ENCODE measurements around the gene HERC6. TPM values are rescaled to one million over a fixed set of nuclear protein-coding genes. Genes with fewer than 3 reads are reported as not detected.

HERC6 gene
- total and polyA plus RNA-seq, 2 donors from 2014 or later: 7.4 to 15.7 TPM

DNA sequence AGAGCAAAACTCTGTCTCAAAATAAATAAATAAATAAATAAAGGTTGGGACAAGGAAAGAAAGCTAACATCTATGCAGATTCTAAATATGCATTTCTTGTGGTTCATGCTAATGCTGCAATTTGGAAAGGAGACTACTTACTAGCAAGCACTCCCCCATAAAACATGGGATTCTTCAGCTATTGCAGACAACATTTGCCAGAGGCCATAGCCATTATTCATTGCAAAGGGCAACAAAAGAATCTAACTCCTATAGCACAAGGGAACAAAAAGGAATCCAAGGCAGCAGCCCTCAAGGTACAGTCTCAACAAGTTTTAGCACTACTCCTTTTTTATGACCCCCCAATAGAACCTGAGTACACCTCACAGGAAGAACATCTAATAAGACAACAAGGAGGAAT lies 70.2 kb downstream of the HERC6 start:
- Histone ChIP-seq H3K9me3 (ENCODE audit: control insufficient read depth in 2 of 3, insufficient read depth in 1 of 3, low read length in 3 of 3) (no peaks in the 10 kb centered on the region), H3K9ac (ENCODE audit: low read length in 3 of 3) (no peak overlapping the region), H3K36me3 (ENCODE audit: control insufficient read depth in 2 of 3, insufficient read depth in 3 of 3, low read length in 3 of 3) (no peaks in the 10 kb centered on the region), H3K4me3 (ENCODE audit: low read length in 3 of 3) (no peak overlapping the region), H3K27me3 (ENCODE audit: control insufficient read depth, insufficient read depth, low read length) (no peaks in the 10 kb centered on the region), H3K4me1 (ENCODE audit: control insufficient read depth in 2 of 3, insufficient read depth in 2 of 3, low read depth in 1 of 3, low read length in 3 of 3) (no peaks in the 10 kb centered on the region), H3K27ac (ENCODE audit: low read depth in 2 of 2, low read length in 2 of 2) (no peak overlapping the region)
- intact Hi-C loops (cut with DNase I): no loop called here
- no peak for FAIRE-seq
- no peak for DNase-seq
- TF ChIP-seq, protein P1, sequence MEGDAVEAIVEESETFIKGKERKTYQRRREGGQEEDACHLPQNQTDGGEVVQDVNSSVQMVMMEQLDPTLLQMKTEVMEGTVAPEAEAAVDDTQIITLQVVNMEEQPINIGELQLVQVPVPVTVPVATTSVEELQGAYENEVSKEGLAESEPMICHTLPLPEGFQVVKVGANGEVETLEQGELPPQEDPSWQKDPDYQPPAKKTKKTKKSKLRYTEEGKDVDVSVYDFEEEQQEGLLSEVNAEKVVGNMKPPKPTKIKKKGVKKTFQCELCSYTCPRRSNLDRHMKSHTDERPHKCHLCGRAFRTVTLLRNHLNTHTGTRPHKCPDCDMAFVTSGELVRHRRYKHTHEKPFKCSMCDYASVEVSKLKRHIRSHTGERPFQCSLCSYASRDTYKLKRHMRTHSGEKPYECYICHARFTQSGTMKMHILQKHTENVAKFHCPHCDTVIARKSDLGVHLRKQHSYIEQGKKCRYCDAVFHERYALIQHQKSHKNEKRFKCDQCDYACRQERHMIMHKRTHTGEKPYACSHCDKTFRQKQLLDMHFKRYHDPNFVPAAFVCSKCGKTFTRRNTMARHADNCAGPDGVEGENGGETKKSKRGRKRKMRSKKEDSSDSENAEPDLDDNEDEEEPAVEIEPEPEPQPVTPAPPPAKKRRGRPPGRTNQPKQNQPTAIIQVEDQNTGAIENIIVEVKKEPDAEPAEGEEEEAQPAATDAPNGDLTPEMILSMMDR (IDR thresholded peaks at IDR 0.05; ENCODE audit: borderline replicate concordance, extremely low read depth, insufficient read depth): no peak

DNA sequence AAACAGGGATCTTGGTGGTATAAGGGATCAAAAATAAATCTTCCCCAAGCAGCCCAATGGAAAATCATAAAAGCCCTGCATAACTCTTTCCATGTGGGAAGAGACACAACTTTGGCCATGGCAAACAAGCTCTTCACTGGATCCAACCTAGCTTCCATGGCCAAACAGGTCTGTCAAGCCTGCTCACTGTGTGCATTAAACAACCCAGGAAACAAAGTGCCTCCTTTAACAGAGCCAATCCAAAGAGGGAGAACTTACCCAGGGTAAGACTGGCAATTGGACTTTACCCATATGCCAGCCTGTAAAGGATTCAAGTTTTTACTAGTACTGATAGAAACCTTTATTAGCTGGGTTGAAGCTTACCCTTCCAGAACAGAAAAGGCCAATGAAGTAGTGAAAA lies 70.6 kb downstream of the HERC6 start:
- no peak for FAIRE-seq
- Histone ChIP-seq H3K9ac (ENCODE audit: low read length in 3 of 3) (no peak overlapping the region), H3K9me3 (ENCODE audit: control insufficient read depth in 2 of 3, insufficient read depth in 1 of 3, low read length in 3 of 3) (no peaks in the 10 kb centered on the region), H3K4me1 (ENCODE audit: control insufficient read depth in 2 of 3, insufficient read depth in 2 of 3, low read depth in 1 of 3, low read length in 3 of 3) (no peaks in the 10 kb centered on the region), H3K36me3 (ENCODE audit: control insufficient read depth in 2 of 3, insufficient read depth in 3 of 3, low read length in 3 of 3) (no peaks in the 10 kb centered on the region), H3K27ac (ENCODE audit: low read depth in 2 of 2, low read length in 2 of 2) (no peak overlapping the region), H3K4me3 (ENCODE audit: low read length in 3 of 3) (no peak overlapping the region), H3K27me3 (ENCODE audit: control insufficient read depth, insufficient read depth, low read length) (no peaks in the 10 kb centered on the region)
- TF ChIP-seq, protein P1 (IDR thresholded peaks at IDR 0.05; ENCODE audit: borderline replicate concordance, extremely low read depth, insufficient read depth): no peak
- intact Hi-C loops (cut with DNase I): no loop called here
- no peak for DNase-seq

DNA sequence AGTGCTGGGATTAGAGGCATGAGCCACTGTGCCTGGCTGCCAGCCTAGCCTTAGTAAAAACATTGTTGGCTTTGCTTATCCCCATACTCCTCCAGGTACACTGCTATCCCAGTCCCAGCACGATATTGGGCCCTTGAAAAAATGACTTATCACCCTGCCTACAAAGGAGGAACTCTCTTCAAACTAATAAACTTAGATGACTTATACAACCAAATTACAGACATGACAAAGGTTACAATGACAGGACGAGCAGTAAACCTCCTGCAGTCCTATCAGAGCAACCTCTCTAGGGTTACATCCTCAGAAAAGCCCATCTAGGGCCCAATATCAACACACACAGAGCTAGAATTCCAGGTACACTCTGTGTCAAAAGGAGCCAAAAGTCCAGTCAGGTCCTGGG lies 72.6 kb downstream of the HERC6 start:
- no peaks in the 10 kb centered on the region for H3K4me1 ChIP-seq (ENCODE audit: control insufficient read depth in 2 of 3, insufficient read depth in 2 of 3, low read depth in 1 of 3, low read length in 3 of 3)
- H3K36me3 ChIP-seq (ENCODE audit: control insufficient read depth in 2 of 3, insufficient read depth in 3 of 3, low read length in 3 of 3): no peaks in the 10 kb centered on the region
- no peak overlapping the region for H3K4me3 ChIP-seq (ENCODE audit: low read length in 3 of 3)
- DNase-seq (no peak), FAIRE-seq (no peak)
- intact Hi-C loops (cut with DNase I): no loop called here
- H3K9ac ChIP-seq (ENCODE audit: low read length in 3 of 3): no peak overlapping the region
- H3K27ac ChIP-seq (ENCODE audit: low read depth in 2 of 2, low read length in 2 of 2): no peak overlapping the region
- H3K27me3 ChIP-seq (ENCODE audit: control insufficient read depth, insufficient read depth, low read length): no peaks in the 10 kb centered on the region
- TF ChIP-seq, protein P1 (IDR thresholded peaks at IDR 0.05; ENCODE audit: borderline replicate concordance, extremely low read depth, insufficient read depth): no peak
- H3K9me3 ChIP-seq (ENCODE audit: control insufficient read depth in 2 of 3, insufficient read depth in 1 of 3, low read length in 3 of 3): no peaks in the 10 kb centered on the region

DNA sequence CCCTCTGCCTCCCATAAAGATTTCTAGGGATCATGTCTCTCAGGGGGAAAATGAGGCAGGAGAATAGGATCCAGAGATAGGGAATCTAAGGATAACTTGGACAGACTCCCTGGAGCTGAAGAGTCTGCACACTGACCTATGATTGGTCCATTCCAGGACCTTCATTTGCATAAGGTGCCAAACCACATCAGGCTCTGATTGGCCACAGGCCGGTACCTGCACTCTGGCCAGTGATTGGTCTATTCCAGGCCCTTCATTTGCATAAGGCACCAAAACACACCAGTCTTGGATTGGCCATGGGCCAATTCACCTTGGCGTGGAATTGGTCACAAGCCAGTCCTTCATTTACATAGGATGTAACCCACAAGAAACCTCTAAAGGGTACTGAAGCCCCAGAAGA lies 74.3 kb downstream of the HERC6 start:
- no peaks in the 10 kb centered on the region for H3K36me3 ChIP-seq (ENCODE audit: control insufficient read depth in 2 of 3, insufficient read depth in 3 of 3, low read length in 3 of 3)
- no peak overlapping the region for H3K27ac ChIP-seq (ENCODE audit: low read depth in 2 of 2, low read length in 2 of 2)
- DNase-seq: no peak
- no peak for FAIRE-seq
- no peaks in the 10 kb centered on the region for H3K9me3 ChIP-seq (ENCODE audit: control insufficient read depth in 2 of 3, insufficient read depth in 1 of 3, low read length in 3 of 3)
- H3K4me1 ChIP-seq (ENCODE audit: control insufficient read depth in 2 of 3, insufficient read depth in 2 of 3, low read depth in 1 of 3, low read length in 3 of 3): no peaks in the 10 kb centered on the region
- no peaks in the 10 kb centered on the region for H3K27me3 ChIP-seq (ENCODE audit: control insufficient read depth, insufficient read depth, low read length)
- intact Hi-C loops (cut with DNase I): no loop called here
- H3K4me3 ChIP-seq (ENCODE audit: low read length in 3 of 3): no peak overlapping the region
- TF ChIP-seq, protein P1 (IDR thresholded peaks at IDR 0.05; ENCODE audit: borderline replicate concordance, extremely low read depth, insufficient read depth): no peak
- no peak overlapping the region for H3K9ac ChIP-seq (ENCODE audit: low read length in 3 of 3)
